IPS-11a (cell line): Measurements from ENCODE around the gene SCN4B.
A peak's percentile ranks its signal among the peaks of the same experiment; 100 is the strongest.

Experiments used
- H3K4me3 ChIP-seq: one replicate; pipeline ENCODE4 v1.5.1; 2013; ENCODE audit warnings: low read depth, low read length, control low read depth

The SCN4B gene

DNA sequence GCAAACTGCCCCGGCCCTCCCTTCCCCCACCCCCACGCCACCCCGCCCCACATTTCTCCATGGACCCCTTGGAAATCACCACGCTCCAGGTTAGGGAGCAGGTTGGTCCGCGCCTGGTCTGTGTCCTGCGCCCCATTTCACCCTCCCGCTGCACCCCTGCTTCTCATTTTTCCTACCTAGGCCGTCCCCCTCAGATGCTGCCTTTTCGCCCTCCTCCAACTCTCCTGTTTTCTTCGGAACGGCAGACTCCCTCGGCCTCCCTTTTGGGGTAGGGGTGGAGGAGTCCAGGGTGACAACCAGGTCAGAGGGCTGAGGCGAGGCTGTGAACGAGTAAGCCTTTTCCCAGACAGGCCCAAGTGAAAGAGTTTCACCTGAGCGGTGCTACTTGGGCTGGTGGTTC, 893 bp upstream of the SCN4B start:
- peak overlapping the region; percentile 65 for H3K4me3 ChIP-seq

DNA sequence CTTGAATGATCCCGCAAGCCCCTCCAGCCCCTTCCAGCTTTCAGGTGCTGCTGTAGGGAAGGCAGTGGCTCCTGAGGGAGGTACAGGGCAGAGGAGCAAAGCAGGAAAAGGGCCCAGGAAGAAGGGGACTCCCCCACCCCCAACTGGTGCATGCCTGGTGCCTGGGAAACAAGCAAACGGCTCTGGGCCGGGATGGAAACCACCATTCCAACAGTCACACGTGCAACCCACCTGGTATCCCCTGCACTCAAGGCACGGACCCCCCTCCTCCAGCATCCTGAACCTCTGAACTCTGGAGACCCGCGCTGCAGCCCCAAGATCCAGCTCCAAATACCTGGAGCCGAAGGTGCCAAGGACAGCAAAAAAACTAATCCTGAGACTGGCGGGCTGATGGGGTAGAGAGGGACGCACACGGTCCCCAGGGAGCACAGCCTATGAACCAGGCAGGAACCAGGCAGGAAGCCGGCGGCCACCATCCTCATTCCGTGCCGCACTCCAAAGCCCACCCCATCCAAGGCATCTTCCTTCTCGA, 537 bp downstream of the SCN4B start:
- H3K4me3 ChIP-seq = peak overlapping the region; percentile 65

DNA sequence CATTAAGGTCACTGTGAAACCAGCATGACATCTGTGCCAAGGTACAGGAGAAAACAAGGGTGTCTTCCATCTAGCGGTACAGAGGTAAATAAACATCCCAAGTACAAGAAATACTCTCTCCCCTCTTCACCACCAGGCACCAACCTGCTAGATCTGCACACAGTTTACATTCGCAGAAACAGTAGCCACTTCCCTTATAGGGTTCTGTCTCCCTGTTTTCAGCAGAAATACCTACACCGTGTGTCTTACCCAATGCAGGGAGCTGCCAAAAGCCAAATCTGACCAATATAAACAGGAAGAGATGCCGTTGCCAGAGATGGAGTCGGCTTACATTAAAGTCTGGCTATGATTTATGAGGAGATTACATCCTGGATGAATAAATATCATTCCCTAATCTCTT, 1.2 kb downstream of the SCN4B start:
- H3K4me3 ChIP-seq = no peak overlapping the region

DNA sequence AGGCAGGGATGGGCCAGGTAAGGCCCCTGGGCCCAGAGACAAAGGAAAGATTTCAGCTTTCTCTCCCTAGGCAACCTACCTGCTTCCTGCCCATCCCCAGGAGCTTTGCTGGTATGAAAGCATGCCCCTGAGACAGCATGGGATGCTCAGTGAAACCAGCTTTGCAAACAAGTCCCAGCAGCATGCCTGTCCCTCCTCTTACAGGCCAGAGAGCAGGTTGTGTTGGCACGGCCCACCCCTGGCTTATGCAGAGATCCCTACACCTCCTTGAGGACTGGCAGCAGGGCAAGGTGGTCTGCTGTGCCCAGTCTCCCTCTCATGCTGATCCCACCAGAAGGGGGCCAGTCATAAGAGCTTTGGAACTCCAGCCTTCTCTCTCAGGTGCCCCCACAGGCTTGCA, 3.1 kb downstream of the SCN4B start:
- no peak overlapping the region for H3K4me3 ChIP-seq

DNA sequence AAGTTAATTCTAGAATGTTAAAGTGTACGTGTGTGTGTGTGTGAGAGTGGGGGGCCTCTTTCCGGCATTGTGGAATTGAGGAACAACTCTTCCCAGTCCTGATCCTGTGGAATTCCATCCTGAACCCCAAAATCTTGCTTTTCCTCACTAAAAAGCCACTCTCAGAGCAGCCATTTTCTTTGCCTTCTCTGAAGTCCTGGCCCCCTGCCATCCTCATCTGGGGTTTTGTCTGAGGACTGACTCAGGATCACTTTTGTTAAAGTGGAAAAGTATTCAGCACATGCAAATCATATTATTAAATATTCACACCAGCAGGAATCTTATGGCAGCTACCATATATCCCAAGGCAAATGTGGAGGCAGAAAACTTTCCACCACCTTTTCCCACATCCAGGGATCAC, 3.8 kb downstream of the SCN4B start:
- no peak overlapping the region for H3K4me3 ChIP-seq

DNA sequence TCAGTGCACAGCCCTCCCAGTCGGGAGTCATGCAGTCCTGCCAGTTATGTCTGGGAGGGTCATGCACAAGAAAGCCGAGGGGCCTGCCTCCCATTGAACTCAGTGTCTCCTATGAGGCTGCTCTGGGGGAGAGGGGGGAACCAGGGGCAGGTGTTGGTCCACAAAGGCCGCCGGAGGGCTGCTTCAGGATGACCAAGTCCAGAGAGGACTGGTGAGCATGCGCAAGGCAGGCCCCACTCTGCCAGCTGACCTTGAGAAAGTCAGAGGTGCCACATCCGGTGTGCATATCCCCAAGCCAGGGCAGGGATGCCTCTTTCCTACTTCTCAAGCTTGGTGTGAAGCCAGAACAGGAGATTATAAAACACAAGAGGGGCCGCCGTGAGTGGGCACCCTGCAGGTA, 4.4 kb downstream of the SCN4B start:
- no peak overlapping the region for H3K4me3 ChIP-seq

DNA sequence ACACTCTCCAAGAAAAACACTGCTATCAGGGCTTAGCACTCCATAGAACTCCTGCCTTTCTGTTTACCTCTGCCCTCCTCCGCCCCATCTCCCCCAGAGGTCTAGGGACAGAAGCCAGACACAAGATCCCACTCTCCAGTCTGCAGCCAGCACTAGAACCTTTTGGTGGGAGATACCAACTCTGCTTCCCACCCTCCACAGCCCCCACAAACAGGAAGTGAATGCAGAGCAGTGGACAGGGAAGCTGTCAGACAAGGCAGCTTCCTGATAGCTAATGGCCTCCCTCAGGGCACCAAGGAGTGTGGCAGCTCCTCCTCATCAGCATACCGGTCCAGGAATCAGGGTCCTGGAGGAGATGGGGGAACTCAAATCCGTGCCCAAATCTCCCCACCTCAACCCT, 5.1 kb downstream of the SCN4B start:
- no peak overlapping the region for H3K4me3 ChIP-seq

DNA sequence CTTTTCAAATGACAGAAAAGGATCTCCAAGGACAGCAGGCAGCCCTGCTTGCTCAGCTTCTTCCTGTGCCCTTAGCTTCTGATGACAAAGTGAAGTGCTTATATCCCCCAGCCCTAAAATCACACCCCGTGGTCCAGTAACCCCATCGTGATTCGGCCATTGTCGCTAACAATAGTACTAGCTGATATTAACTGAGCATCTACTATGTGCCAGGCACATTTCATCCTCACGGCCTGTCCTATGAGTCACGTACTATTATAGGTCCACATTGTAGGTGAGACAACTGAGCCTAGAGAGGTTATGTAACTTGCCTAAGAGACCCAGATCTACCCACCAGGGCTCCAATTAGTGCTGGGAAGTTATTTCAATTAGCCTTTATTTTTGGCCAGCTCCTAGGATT, 6.1 kb downstream of the SCN4B start:
- H3K4me3 ChIP-seq = peak overlapping the region; percentile 55

DNA sequence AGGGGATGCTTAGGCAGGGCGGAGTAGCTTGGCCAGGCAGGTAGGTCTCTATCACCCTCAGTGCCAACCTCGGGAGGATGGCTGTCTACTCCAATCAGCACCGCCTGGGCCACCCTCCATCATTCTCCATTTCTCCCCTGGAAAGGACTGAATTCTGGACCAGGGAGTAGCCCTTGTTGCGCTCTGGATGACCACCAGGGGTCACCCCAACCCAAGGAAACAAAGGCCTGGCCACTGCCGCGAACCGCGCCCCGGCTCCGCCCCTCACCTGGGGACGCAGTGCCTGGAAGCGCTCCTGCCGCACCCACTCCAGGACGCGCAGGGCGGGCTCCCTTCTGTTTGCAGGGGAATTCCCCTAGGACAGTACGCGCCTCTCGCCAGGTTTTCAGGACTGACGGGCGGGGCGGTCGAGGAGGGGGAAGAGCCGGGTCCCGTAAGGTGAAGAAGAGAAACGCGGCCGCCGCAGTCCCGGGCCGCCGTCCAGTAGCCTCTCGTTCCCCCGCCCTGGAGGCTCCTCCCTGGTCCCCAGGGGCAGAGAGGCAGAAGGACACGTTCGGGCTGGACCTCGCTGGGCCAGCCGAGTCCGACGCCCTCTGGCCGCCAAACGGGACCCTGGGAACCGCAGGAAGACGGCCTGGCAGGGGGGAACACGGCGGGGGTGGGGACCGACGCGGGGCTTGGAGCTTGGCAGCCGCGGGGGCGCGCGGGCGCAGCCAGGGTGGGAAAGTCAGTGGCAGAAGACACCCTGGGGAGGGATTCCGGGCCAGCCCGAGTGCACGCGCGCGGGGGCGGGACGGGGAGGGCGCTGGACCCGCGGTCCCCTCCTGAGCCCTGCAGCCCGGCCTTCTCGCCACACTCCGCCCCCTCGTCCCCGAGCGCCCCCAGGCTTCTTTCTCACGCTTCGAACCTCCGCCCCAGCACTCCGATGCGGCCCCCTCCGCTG, 7.1 kb downstream of the SCN4B start:
- peak overlapping the region; percentile 55 for H3K4me3 ChIP-seq

DNA sequence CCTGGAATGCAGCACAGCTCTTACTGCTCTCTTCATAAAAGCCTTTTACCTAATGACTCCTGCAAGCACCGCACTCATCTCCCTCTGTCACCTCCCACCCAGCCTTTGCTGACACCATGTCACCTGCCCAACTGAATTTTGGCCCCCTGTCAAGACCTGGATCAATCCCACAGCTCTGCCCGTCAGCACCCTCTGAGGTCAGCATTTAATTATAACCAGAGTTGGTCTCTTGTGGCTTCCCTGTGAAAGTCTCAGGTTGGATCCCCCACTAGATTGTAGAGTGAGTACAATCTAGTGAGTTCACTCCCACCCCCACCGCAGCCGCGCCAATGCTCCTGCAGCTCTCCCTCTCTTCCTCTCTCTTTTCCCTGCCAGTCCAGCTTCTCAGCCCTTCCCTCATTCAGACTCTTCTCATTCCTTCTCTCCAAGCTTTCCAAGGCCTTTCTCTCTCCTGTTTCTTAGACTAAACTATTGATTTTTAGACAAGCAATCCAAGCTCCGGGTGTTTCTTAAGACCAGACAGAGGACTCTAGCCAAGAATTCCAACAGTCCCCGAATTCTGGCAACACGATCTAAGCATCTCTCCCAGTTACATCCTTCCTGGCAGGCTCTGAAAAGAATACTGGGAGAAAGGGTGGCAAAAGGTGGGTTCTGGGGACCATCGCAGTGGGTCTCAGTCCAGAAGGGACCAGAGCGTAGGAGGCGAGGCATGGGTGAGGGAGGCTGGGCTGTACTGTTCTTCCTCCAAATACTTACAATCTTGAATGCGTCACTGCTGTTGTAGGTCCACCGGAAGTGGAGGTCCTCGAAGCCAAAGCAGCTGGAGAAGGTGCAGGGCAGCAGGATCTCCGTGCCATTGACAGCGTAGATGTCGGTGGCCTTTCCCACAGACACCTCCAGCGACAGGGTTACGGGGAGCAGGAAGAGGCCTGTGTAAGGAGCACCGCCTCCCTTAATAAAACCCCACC, 8.0 kb downstream of the SCN4B start:
- no peak overlapping the region for H3K4me3 ChIP-seq

DNA sequence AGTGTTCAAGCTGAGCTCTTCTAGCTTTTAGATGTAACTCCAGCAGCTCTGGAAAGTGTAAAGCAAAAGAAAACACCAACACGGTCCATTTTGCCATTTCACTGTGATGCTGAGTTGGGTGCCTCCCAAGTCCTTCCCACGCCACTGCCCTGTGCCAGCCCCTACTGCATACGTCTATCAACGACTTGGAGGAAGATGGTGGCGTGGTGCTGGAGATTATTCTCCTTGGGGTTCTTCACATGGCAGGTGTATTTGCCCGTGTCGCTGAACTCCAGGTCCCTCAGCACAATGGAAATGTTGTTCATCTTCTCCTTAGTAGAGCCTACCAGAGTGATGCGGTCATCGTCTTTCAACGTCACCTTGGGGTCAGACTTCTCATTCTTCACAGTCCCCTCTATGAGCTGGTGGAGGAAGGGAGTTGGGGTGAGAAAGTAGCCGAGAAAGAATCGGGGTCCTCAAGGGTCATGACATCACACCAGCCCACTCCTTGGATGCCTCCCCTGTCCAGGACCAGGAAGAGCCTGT, 8.9 kb downstream of the SCN4B start:
- H3K4me3 ChIP-seq = no peak overlapping the region

DNA sequence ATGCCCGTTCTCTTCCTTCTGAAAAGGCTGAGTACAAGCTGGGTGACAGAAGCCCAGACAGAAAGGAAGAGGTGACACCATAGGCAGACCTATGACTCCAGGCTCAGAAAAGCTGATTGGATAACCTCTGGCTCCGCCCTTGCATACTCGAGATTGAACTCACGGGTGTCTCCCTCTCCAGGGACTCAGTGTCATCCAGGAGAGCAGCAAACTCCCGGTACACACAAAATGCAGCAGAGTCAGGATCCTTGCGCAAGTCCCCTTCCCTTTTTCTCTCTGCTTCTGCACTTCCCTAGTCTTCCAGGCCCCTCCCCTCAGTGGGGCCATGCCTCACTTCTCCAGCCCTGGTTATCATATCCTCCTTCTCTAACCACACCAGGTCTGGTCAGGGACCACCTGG, 9.8 kb downstream of the SCN4B start:
- no peak overlapping the region for H3K4me3 ChIP-seq

DNA sequence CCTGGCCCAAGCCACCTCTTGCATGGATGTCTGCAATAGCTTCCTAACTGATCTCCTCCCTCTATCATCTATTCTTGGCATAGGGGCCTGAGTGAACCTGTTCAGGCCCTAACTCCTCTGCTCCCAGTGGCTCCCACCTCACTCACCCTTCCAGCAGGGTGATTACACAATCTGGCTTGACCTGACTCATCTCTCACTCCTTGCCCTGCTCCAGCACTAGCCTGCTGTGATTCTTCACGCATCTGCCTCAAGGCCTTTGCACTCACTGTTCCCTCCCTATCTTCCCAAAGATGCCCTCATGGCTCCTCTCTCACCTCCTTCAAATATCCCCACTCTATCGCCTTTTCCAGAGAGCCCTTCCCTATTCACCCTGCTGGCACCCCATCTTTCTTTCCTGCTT, 10.5 kb downstream of the SCN4B start:
- no peak overlapping the region for H3K4me3 ChIP-seq

DNA sequence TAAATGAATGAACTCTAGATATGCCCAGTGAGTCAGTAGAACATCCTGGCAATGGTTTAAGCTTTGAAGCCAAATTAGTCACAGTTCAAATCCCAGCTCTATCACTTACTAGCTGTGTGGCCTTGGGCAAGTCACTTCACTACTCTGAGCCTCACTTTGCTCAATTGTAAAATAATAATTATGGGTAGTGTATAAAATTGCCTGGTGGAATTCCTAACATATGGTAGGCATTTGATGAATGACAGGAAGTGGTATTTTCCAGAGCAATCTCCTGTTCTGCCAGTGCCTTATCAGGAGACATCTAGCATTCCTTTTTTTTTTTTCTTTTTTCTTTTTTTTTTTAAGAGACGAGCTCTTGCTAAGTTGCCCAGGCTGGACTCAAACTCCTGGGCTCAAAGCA, 13.0 kb downstream of the SCN4B start:
- no peak overlapping the region for H3K4me3 ChIP-seq

DNA sequence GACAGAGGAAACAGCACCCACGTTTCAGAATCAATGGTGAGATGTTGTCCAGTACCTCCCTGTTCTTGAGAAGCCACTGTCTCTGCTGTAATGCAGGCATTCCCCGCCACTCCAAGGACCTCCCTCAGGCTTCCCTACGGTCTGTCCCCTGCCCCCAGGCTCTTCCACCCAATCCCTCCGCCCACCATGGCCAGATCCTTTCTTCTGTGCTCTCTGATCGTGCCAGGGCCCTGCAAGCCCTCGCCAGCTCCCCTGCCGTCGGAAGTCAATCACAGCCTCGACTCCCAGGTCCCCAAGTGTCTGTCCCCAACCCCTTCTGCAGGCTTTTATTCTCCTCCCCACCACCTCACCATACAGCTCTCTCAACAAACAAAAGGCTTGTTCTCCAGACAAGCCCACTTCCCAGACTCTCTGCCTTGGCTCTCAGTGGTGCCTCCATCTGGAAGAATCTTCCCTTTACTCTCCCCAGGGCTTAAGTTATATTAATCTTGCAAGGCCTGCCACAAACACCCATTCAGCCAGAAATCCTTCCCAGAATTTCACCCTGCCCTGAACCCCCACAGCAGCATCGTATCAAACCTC, 13.7 kb downstream of the SCN4B start:
- H3K4me3 ChIP-seq = no peak overlapping the region

DNA sequence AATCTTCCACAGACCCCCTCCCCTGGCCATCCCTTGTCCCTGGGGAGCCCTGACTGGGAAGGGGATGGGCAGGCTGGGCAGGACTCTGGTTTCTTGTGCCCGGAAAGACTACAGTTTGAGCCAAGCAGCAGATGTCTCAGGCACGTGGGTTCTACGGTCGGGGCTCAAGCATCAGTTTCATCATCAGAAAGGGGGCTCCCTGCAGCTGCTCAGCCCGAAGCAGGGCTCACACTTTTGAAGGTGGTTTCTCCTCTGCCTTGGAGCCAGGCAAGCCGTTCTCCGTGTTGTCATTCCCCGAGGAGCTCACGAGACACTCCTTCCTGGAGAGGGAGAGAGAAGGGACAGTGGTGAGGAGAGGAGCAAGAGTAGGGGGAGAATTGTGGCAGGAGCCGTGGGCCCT, 15.8 kb downstream of the SCN4B start:
- no peak overlapping the region for H3K4me3 ChIP-seq

DNA sequence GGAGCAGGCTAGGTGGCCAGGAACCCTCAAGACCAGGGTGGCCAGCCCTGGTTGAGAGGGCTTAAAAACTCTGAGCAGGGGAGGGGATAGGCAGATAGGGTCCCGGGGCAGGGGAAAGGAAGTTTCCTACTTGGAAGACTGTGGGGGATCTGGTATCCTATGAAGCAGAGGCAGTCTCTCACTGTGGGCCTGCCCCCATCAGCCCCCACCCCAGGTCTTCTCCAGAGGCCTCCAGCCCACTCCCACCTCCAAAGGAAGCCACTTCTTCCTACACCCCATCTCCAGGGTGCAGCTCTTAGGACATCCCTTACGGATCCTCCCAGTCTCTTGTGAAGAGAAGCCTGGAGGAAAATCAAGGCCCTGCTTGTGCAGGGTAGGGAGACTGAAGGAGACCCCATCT, 16.3 kb downstream of the SCN4B start:
- no peak overlapping the region for H3K4me3 ChIP-seq

DNA sequence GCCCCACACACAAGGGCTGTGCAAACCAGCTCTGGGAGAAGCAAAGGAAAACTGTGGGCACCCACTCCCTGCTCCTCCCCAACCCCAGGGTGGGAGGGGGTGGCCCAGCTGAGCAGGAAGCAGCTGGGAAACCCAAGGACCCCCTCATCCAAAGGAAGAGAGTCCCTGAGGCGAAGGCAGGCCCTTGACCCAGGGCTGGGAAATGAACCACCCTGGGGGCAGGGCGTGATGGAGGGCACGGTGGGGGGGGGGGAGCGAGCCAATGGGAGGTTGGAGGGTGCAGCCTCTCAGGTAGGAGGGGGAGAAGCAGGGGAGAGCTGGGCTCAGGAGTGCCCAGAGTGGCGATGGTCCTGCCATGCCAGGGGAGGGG, 16.8 kb downstream of the SCN4B start:
- no peak overlapping the region for H3K4me3 ChIP-seq

DNA sequence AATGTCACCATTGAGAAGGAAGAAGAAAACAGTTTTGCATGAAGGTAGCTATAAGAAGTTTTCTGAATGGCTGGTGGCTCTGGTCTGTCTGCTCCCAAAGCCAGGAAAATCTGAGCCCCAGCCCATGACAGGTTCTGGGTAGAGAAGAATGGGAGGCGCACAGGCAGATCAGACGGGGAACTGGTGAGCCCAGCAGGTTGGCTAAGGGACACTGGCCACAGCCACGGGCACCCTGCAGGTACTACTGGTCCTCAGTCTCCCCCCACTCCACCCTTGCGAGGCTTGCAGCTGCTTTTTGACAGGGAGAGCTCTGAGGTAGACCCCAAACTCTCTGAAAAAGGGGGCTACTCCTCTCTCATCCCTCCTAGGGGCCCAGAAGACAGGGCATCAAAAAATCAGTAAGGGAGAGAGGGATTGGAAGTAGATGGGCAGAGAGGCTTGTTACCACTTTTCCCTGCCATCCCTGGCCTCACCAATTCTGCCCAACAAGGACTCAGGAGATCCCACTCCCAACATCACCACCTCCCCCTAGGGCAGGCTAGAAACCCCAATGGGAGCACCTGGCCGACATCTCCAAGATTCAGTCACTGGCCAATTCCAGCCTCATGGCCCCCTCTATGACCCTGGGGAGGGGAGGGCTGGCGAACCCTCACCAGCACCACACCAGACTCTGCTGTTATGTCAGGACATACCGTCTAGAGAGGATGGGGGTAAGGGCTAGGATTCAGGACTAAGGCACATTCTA, 17.4 kb downstream of the SCN4B start:
- H3K4me3 ChIP-seq = no peak overlapping the region

DNA sequence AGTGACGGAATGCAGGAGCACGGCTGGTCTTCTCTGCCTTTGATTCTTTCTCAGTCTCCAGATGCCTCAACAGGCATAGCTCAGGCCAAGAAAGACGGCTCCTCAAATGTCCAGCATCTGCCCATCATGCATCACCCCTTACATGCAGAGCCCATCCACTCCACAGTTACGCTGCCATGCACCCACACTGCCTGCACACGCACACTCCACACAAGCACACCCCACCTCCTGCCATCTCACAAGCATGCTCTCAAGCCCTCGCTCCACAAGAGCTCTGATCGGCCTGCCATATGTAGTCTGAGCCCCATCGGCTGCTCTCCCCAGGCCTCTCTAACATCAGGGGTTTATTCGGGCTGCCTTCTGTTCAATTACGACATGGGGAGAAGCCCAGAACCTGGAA, 18.8 kb downstream of the SCN4B start:
- no peak overlapping the region for H3K4me3 ChIP-seq
